DMS114 treated with DMSO at 0.1 percent for 48 hours (cell line): ENCODE data around the gene ZNF429.
"Not testable (repeated sequence)": the region's sequence is repeated elsewhere in the genome, so short reads cannot be mapped to it uniquely, and the experiment has no call there.

Experiments used
- DNase-seq: peaks from one replicate; lab custom pipeline; 2025; ENCODE audit not compliant: unreplicated experiment; lab: John Stamatoyannopoulos, UW

The ZNF429 gene

DNA sequence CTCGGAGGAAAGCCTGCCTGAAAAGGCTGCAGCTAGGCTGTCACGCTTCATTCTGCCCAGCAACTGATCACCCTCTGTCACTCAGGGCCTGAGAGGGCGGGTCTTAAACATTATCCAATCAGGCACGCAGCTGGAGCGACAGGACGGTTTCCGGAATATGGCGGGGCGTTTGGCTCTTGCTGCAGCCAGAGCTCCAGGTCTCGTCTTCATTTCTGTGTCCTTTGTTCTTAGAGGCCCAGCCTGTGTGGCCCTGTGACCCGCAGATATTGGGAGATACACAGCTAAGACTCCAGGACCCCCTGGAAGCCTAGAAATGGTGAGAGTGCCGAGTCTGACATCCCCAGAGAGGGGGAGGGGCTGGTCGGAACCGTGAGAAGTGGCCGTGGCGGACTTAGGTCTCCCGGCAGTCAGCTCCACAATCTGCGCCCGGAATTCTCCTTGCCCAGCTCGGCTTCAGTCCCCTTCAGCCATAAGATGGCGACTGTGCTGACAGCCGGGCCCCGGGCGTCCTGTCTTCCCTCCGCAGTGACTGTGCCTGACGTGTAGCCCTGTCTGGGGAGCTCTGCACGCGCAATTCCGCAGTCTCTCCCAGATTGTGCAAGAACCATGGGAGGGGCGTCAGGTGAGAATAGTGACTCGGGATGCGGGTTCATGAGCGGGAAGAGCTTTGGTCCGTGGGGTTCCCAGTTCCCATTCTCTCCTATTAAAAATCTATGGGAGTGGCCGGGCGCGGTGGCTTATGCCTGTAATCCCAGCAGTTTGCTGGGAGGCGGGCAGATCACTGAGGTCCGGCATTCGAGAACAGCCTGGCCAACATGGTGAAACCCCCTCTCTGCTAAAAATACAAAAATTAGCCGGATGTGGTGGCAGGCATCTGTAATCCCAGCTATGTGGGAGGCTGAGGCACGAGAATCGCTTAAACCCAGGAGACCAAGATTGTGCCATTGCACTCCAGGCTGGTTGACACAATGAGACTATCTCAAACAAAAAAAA, at the start of gene ZNF429:
ZNF429 (plus strand) TSS at position 144 of the 993 bp plus-strand sequence; CDS start at position 314, 170 bp downstream.
- peak; percentile 95 for DNase-seq

GRCh38 chr19:21460686-21461085, 44.7 kb upstream of the ZNF429 start:
- DNase-seq, result no peak

DNA sequence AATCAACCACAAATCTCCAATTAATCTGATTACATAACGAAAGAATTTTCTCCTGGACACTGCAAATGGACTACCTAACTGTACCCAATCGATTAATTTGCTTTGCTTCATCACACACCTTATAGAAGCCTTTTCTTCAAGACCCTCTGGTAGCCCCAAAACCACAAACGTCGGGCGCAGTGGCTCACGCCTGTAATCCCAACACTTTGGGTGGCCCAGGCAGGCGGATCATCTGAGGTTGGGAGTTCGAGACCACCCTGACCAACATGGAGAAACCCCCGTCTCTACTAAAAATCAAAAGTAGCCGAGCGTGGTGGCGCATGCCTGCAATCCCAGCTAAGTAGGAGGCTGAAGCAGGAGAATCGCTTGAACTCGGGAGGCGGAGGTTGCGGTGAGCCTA, 42.9 kb upstream of the ZNF429 start:
- no peak for DNase-seq

DNA sequence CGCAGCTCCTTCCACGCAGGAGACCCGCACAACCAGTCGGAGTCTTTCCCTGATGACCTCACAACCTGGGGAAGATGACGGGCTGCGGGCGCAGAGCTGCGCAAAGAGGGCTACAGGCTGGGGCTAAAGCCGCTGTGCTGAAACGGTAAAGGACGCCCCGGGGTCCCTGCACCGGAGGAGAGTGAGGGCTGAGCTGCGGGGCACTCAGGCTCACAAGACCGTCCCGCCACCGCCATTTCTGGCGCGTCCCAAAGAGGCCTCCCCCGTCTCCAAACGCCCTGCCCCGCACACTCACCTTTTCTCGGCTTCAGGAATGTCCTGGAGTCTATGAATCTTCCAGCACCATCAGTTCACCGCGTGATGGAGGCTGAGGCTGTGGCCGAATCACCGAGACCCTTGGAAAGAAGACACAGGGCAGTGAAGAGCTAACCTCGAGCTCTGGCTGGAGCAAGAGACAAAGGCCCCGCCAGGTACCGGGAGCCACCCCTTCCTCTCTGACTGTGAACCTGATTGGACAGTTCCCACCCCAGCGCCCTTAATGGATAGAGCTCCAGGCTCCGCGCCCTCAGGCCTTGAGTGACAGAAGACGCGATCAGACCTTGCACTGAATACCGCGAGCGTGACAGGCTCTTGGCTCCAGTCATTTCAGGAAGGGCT, 41.8 kb upstream of the ZNF429 start:
- DNase-seq, result peak; percentile 76

DNA sequence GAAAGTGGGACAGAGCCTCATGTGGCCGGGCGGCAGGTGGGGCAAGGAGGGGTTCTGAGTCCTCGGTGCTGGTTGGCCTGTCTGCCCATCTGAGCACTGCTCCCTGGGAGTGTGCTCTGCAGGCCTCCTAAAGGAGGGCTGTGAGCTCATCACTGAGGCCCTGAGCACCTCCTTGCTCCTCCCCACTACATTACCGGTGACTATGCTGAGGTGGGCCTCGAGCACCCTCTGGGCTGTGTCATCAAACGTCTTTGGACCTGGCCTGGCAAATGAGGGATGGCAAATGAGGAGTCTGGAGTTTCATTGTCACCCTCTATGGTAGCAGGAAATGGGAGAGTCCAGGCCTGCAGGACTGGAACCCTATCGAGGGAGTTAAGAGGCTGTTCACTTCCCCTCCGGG, 38.8 kb upstream of the ZNF429 start:
- no peak for DNase-seq

GRCh38 chr19:21468791-21469190, 36.6 kb upstream of the ZNF429 start:
- no peak for DNase-seq

DNA sequence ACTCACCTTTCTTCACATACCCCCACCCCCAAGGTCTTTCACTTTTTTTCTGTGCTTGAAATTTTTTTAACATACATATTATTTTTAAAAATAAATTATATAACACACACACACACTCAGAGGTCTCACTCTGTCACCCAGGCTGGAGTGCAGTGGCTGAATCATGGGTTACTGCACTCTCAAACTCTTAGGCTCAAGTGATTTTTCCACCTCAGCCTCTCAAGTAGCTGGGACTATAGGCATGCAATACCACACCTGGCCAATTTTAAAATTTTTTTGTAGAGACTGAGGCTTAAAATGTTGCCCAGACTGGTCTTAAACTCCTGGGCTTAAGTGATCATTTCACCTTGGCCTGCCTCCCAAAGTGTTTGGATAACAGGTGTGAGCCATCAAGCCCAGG, 32.9 kb upstream of the ZNF429 start:
- no peak for DNase-seq

DNA sequence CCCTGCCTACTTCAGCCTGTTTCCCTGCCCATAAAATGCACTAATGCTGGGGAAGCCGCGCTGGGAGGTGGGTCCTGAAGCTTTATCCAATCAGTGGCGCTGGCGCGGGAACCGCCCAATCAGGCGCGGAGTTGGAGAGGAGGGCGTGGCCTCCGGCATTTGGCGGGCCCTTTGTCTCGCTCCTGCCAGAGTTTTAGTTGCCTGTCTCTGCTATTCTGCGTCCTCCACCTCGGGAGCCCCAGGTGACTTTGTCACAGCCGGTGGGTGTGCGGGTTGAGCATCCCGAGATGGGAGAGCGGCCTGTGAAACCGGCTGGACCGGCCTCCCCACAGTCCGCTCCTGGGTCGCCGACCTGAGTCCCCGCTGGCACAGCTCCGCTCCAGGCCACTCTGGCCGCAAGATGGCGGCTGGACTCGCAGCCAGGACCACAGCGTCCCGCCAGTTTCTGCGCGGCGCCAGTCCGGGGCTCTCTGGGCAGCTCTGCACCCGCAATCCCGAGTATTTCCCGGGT, 30.7 kb upstream of the ZNF429 start:
- DNase-seq, result peak; percentile 88

DNA sequence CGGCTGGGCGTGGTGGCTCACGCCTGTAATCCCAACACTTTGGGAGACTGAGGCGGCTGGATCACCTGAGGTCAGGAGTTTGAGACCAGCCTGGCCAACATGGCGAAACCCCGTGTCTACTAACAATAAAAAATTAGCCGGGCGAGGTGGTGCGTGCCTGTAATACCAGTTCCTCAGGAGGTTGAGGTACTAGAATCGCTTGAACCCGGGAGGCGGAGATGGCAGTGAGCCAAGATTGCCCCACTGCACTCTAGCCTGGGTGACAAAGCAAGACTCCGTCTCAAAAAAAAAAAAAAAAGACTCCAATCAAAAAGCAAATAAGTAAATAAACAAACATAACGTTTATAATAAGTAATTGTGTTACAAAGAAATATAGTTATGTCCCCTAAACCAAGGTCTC, 23.0 kb upstream of the ZNF429 start:
- not testable (repeated sequence) for DNase-seq

DNA sequence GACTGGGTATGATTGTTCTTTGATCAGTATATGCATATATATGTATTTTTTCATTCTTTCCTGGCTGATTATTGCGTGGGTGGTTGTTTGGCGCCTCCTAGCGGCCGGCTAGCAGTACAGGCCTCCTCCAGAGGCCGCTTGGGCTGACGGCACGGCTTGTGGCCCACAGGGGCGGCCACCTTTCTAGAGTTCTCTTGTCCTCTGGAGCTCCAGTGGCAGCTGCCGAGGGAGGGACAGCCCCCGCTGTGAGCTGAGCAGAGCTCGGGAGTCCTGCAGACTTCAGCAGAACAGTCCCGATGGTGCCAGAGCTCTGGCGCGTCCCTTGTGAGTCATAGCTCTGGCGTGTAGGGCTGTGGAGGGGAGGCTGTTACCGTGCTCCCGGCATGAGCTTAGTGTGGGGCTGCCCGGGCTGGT, 22.5 kb upstream of the ZNF429 start:
- DNase-seq, result no peak

DNA sequence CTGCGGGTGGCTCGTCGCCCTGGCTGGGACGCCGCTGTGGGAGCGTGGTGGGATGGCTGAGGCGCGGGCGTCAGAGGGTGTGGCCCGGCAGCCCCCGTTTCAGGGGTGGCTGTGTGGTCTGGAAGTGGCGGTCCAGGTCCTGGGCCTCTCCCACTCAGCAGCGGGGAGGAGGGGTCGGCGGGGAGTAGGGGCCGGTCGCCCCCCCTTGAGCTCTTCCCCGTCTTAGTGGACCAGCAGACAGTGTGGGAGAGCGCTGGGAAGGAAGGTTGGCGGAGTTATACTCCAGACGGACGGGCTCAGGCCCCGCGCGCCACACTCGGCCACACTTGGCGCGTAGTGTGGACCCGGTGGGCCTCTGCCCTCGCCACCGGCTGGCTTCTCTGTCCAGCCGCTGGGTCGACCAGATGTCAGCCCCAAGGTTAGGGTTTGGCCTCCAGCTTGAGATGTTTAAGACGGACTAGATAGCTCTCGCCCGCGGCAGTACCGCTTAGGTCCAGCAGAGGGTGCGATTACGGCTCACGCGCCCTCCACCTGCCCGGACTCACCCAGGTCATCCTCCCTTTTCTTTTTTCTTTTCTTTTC, 21.7 kb upstream of the ZNF429 start:
- no peak for DNase-seq

- no peak for DNase-seq
Measured at GRCh38 chr19:21484631-21485030, 20.8 kb upstream of the ZNF429 start.

- DNase-seq, result no peak
Measured at GRCh38 chr19:21485926-21486325, 19.5 kb upstream of the ZNF429 start.

DNA sequence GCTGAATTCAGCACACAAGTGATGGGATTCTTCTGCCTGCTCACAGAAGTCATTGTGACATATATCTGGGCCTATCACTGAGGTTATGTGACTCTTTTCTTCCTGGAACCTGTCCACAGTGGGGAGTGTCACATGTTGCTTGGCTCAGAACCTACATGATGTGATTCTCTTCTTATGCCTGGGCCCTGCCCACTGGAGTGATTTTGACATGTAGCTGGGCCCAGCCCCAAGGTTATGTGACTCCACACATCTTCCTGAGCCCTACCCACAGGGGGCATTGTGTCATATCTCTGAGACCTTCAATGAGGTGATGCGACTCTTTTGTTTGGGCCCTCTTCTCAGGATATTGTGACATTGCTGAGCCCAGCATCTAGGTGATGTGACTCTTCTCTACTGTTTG, 17.4 kb upstream of the ZNF429 start:
- no peak for DNase-seq

DNA sequence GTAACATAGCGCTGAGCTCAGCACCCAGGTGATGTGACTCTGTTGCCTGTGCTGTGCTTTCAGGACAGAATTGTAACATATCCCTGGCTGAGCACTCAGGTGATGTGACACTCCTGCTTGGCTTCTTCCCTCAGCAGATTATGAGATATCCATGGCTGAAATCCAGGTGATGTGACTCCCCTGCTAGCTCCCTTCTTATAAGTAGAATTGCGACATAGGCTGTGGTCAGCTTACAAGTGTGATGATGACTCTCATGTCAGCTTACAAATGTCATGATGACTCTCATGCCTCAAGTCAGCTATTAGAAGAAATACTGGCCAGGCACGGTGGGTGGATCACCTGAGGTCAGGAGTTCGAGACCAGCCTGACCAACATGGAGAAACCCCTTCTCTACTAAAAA, 14.3 kb upstream of the ZNF429 start:
- no peak for DNase-seq

- DNase-seq, result no peak
Measured at GRCh38 chr19:21492947-21493906, 12.2 kb upstream of the ZNF429 start.

DNA sequence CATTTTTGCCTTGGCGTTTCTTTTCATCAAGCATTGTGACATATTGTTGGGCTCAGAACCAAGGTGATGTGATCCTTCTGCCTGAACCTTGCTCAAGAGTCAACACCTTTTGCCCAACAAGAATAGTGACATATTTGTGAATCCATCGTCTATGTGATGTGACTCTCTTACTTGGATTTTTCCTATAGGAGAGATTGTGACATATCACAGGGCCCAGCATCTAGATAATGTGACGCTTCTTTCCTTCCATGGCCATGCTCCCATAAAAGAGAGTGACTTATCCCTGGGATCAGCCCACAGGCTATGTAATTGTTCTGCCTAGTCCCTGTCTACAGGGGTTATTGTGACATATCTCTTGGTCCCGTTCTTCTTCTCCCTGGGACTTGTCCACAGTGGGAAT, 8.5 kb upstream of the ZNF429 start:
- DNase-seq, result no peak

GRCh38 chr19:21498651-21499050, 6.8 kb upstream of the ZNF429 start:
- no peak for DNase-seq

GRCh38 chr19:21508198-21508597, 2.8 kb downstream of the ZNF429 start:
- DNase-seq, result no peak

DNA sequence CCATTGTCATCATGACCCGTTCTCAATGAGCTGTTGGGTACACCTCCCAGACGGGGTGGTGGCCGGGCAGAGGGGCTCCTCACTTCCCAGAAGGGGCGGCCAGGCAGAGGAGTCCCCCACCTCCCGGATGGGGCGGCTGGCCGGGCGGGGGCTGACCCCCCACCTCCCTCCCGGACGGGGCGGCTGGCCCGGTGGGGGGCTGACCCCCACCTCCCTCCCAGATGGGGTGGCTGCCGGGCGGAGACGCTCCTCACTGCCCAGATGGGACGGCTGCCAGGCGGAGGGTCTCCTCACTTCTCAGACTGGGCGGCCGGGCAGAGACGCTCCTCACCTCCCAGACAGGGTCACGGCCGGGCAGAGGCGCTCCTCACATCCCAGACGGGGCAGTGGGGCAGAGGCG, 5.7 kb downstream of the ZNF429 start:
- not testable (repeated sequence) for DNase-seq
